Astrocyte (in vitro differentiated cells and primary cell): ENCODE measurements around the gene XIRP1.

ENCODE experiments used
- EZH2 ChIP-seq: IDR thresholded peaks from 2 replicates; pipeline ENCODE4 v1.6.1; 2012; ENCODE audit warnings: mild to moderate bottlenecking, low read length, inconsistent platforms; ENCODE audit not compliant: insufficient read depth
- TF ChIP-seq, protein P1 (sequence below): IDR thresholded peaks from 2 replicates; pipeline ENCODE4 v1.5.1; 2011; ENCODE audit warnings: low read depth, mild to moderate bottlenecking, inconsistent platforms, low read length, moderate library complexity; ENCODE audit not compliant: insufficient read depth

DNA sequence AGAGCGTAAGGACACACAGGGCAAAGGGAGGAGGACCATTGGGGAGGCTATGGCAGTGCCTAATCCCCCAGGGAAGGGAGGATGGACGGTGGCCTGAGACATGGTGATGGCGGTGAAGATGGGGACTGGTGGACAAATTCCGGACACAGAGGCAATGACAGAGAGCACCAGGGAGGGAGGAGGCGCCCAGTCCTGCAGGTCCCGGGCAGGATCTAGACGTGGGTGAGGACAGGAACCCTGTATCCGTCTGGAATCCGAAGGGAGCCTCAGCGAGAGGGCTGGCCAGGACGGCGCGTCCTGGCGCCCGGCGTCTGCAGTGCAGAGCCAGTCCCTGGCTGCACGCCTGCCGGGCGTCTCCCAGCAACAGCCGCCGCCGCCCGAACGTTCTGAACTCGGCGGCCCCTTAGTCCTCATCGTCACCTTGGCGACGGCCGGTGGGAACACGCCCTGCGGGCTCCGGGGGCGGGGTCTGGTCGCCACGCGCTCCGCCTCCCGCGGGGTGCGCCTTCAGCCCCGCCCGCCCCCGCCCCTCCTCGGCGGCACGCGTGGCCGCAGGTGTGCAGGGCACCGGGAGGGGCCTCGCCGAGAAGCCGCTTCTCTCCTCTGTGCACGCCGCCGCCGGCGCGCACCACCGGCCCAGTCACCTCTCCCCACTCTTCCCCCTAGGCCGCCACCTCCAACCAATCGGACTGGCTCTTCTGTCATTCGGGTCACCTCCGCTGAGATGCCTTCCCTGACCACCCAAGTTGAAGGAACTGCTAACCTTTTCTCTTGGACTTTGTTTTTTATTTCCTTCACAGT lies 11.6 kb downstream of the XIRP1 start:
- TF ChIP-seq, protein P1, sequence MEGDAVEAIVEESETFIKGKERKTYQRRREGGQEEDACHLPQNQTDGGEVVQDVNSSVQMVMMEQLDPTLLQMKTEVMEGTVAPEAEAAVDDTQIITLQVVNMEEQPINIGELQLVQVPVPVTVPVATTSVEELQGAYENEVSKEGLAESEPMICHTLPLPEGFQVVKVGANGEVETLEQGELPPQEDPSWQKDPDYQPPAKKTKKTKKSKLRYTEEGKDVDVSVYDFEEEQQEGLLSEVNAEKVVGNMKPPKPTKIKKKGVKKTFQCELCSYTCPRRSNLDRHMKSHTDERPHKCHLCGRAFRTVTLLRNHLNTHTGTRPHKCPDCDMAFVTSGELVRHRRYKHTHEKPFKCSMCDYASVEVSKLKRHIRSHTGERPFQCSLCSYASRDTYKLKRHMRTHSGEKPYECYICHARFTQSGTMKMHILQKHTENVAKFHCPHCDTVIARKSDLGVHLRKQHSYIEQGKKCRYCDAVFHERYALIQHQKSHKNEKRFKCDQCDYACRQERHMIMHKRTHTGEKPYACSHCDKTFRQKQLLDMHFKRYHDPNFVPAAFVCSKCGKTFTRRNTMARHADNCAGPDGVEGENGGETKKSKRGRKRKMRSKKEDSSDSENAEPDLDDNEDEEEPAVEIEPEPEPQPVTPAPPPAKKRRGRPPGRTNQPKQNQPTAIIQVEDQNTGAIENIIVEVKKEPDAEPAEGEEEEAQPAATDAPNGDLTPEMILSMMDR = no peak
- no peak for TF ChIP-seq EZH2
